ENCODE data around the gene YY2.
"Not testable (repeated sequence)": the region's sequence is repeated elsewhere in the genome, so short reads cannot be mapped to it uniquely, and the experiment has no call there.

YY2 gene

DNA sequence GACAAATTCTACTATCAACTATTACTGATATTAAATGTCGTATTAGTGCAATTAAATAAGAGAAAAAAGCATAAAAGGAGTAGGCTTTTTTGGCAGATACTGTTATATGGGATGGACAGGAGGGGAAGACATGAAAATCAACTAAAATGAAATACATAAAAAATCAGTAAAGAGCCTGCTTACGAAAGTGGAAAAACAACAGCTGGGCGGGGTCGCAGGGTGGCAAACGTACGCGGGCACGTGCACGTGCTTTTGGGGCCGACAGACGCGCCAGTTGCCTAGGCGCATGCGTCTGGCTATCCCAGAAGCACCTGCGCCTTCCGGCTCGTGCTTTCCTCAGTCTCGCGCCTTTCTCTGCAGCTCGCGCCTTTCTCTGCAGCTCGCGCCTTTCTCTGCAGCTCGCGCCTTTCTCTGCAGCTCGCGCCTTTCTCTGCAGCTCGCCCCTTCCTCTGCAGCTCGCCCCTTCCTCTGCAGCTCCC lies at the start of gene YY2:
YY2 (plus strand) TSS at position 51 of the 479 bp plus-strand sequence. CDS start 498 bp downstream, outside the sequence.
- DNase-seq = no peak

DNA sequence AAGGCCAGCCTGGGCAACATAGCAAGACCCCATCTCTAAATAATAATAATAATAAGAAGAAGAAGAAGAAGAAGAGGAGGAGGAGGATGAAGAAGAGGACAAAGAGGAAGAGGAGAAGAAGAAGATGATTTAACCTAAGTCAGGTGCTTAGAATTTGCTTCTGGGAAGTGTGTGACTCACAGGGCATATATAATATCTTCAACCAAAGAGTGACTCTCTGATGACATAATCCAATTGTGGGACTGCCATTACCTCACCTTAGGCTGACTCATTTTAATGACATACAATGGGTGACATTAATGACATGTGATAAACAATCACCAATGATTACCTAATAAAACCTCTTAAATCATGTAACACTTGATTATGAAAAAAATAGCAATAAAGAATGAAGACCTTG lies 49.1 kb upstream of the YY2 start:
- DNase-seq = no peak

DNA sequence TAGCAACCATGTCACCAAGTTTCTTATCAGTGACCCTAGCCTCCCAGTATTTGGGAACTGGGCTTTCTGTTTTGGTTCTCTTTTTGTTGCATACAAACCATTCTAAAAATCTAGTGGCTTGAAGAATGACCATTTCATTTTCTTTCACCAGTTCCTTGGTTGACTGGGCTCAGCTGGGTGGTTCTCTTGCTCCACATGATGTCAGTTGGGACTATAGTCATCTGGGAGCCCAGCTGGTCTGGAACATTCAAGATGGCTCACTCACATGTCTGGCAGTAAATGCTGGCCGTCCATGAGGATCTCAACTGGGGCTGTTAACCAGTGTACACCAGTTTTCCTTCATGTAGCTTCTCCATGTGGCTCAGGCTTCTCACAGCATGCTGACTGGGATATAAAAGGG lies 44.0 kb upstream of the YY2 start:
- DNase-seq = no peak

DNA sequence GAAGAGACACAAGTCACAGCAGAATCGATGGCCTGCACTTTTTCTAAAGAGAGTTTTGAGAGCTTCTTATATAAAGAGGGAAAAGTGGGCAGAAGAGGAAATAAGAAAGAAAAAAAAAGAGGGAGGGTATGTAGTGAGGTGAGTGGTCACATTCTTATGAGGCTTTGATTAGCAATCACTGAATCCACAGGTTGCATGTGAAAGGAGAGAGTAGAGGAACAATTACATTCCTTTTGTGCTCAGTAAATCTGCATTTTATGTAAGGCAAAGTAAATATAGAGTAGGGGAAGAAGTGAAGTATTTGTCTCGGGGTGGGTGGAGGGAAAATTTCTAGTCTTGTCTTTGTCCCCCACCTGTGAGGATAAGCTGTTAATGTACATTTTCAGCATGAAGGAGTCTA lies 43.2 kb upstream of the YY2 start:
- no peak for DNase-seq

- no peak for DNase-seq
Measured at GRCh38 chrX:21813612-21814368, 42.0 kb upstream of the YY2 start.

DNA sequence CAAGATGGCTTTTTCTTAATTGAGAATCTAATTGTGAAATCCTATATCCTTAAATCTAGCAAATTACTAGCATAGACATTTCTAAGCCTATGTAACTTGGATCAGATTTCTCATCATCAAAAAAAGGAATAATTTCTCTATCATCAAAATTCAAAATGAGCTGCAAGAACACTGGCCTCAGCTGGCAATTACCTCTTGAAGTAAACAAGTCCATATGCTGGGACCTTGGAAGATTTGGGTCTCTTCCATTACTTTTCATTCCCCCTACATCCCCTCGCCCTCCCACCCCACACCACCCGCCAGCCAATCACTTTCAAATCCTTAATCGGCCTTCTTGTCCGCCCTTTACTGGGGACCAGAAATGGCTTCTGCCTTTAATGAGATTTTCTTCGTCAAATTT lies 39.7 kb upstream of the YY2 start:
- no peak for DNase-seq

DNA sequence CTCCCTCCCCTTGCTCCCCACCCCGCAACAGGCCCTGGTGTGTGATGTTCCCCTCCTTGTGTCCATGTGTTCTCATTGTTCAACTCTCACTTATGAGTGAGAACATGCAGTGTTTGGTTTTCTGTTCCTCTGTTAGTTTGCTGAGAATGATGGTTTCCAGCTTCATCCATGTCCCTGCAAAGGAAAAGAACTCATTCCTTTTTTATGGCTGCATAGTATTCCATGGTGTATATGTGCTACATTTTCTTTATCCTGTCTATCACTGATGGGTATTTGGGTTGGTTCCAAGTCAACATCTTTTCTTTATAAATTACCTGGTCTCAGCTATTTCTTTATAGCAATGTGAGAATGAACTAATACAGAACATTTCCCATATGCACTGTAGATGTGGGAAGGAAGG lies 35.6 kb upstream of the YY2 start:
- not testable (repeated sequence) for DNase-seq

DNA sequence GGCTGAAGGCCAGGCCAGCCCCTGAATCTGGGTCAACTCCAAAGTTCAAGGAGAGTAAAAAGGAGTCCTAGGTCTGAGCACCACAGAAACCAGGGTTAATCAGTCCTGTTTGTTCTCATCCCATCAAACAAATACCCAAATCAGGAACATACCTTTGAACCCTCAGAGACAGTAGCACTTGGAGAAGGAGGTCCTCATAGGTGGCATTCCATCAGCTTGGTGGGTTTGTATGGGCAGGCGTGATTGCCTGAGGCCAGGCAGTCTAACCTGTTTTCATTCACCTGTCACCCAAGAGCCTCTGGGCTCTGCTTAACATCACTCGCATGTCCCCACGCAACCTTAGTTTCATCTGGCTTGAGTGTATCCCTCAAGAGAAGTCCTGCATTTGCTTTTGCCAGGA lies 33.9 kb upstream of the YY2 start:
- DNase-seq = no peak

- DNase-seq = no peak
Measured at GRCh38 chrX:21831496-21831895, 24.3 kb upstream of the YY2 start.

- no peak for DNase-seq
Measured at GRCh38 chrX:21837056-21837455, 18.7 kb upstream of the YY2 start.

DNA sequence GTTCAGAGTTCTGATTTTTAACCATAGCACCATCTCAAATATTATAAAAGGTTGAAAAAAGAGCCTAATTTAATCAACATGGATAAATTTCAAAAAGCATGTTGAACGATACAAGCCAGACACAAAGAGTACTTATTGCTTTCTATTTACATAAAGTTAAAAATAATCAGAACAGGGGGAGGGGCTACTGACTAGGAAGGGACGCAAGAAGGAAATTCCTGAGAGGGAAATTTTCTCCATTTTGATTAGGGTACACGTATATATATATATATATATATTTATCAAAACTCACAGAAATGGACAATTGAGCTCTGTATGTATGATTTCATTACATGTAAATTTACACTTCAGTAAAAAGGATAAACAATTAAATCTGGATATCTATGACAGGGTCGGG lies 16.9 kb upstream of the YY2 start:
- DNase-seq = no peak

GRCh38 chrX:21839334-21840192 lies 16.2 kb upstream of the YY2 start, which contains the start of gene MBTPS2:
Gene MBTPS2, plus strand, starts transcription at chrX:21839617. Its CDS starts 118 bp downstream, at chrX:21839735.
- peak; percentile 93 for DNase-seq

DNA sequence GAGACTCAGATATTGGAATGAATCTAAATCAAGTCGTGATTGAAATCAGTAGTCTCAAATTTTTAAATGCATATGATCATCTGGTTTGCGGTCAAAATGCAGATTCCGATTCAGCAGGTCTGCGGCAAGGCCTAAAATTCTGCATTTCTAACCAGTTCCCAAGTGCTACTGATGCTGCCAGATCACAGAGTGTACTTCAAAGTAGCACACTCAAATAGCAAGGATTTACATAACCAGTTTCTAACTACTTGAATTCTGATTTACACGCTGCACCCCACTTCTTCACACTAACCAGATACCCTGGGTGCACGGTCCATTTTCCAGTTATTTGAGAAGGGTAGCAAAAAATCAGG lies 15.6 kb upstream of the YY2 start:
- no peak for DNase-seq

DNA sequence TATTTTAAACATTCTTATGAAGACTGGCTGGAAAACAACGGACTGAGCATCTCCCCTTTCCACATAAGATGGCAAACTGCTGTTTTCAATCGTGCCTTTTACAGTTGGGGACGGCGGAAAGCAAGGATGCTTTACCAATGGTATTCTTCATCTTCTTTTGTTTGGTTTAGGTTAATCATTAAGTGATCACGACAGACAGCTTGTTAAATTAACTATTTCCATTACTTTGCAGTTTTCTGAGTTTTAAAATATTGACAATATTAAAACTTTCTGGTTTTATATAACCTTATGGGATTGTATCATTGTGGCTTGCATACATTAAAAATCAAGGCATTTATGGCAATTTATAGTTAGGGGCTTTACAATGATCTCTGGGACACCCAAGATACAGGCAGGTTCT lies 12.6 kb upstream of the YY2 start:
- no peak for DNase-seq

GRCh38 chrX:21845096-21845495 lies 10.7 kb upstream of the YY2 start:
- DNase-seq = no peak

DNA sequence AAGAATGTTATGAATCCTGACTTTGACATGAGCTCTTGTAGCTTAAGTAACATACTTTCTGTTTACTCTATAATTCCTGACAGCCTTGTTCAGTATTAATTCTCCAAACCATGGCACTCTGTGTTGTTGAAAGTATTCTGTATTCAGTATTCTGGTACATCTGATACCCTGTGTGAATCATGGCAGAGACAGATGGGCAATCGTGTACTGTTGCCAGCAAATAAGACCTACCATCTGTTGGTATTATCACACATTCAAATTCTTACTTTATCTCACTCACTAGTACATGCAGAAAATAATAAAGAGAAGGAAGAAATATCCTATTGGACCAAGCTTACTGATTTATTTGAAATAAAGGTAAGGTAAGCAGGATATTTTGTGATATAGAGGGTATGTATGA lies 8.4 kb upstream of the YY2 start:
- DNase-seq = no peak

GRCh38 chrX:21853578-21853977 lies 2.2 kb upstream of the YY2 start:
- no peak for DNase-seq

DNA sequence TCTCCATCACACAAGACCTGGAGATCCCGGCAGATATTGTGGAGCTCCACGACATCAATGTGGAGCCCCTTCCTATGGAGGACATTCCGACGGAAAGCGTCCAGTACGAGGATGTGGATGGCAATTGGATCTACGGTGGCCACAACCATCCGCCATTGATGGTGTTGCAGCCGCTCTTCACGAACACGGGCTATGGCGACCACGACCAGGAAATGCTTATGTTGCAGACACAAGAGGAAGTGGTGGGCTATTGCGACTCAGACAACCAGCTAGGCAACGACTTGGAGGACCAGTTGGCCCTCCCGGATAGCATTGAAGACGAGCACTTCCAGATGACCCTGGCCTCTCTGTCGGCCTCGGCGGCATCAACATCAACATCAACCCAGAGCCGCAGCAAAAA lies 717 bp downstream of the YY2 start:
- DNase-seq = no peak

GRCh38 chrX:21863241-21863640 lies 7.5 kb downstream of the YY2 start:
- DNase-seq = no peak

DNA sequence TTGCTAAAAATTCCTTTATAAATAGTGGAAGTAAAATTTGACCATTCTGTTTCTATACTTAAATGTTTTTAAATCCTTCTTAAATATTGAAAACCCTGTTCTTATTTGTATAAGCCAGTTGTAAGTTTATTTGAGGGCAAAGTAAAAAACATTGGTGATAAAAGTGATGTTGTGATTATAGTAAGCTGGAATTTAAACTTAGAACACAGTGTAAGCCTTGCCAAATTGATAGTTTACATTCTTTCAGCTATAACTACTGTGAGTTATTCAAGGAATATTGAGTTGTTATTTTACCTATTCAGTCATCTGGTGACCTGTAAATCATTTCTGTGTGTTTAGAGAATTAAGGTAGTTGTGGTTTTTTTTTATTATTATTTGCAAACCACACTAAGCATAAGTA lies 9.6 kb downstream of the YY2 start:
- DNase-seq = no peak

DNA sequence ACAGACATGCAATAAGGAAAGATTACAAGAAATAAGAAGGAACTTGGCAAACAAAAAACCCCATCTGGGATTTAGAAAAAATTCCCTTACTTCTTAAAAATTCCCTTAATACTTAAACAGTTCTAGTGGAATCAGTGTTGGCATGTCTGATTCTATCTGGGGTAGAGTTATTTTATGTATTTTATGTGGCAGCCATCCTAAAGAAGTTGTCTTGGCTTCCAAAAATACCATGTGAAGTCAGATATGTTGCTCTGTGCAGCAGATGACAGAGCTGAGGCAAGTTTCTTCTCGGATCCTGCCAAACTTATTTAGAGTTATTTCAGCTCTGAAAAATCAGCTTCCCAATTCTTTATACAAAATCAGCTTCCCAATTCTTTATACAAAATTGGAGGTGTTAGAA lies 14.7 kb downstream of the YY2 start:
- DNase-seq = no peak

- DNase-seq = no peak
Measured at GRCh38 chrX:21873063-21873775, 17.4 kb downstream of the YY2 start.

DNA sequence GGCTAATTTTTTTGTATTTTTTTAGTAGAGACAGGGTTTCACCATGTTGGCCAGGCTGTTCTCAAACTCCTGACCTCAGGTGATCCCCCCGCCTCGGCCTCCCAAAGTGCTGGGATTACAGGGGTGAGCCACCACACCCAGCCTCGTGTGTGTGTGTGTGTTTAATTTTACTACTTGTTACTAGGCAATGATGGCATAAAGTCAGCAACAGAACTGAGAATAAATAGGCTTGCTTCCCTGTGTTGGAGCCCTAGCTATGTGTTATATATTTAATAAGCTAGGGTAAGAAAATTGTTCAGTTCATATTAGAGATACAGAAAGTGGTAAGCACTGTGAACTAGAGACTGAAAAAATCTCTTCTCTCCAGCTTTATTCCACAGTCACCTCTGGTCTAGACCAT lies 18.4 kb downstream of the YY2 start:
- not testable (repeated sequence) for DNase-seq

GRCh38 chrX:21875013-21875412 lies 19.2 kb downstream of the YY2 start:
- DNase-seq = no peak

All from femur (tissue), 1 donor.